NK-92 (cell line): ENCODE results near the gene MAP3K14.

Source experiments
- DNase-seq: peaks from one replicate; lab custom pipeline; 2025; ENCODE audit not compliant: unreplicated experiment; lab: John Stamatoyannopoulos, UW

MAP3K14 gene

GRCh38 chr17:45225051-45225700 is 91.6 kb downstream of the MAP3K14 start:
- no peak for DNase-seq

DNA sequence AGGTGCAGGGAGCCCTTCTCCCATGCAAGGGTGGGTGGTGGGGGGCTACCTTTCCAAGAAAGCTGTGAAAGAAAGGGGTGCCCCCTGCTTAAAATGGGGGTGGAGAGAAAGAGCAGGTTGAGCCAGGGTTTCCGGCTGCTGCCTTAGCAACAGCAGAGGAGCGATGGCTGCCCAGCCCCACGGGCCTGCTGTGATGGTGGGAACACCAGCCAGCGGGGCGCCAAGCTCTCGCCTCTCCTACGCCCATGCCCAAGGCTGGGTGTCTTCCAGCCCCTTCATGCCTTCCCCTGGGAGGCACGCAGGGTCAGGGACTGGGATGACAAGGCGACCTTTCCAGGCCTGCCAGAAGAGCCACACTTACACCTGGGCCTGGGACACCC is 92.2 kb downstream of the MAP3K14 start:
- no peak for DNase-seq

DNA sequence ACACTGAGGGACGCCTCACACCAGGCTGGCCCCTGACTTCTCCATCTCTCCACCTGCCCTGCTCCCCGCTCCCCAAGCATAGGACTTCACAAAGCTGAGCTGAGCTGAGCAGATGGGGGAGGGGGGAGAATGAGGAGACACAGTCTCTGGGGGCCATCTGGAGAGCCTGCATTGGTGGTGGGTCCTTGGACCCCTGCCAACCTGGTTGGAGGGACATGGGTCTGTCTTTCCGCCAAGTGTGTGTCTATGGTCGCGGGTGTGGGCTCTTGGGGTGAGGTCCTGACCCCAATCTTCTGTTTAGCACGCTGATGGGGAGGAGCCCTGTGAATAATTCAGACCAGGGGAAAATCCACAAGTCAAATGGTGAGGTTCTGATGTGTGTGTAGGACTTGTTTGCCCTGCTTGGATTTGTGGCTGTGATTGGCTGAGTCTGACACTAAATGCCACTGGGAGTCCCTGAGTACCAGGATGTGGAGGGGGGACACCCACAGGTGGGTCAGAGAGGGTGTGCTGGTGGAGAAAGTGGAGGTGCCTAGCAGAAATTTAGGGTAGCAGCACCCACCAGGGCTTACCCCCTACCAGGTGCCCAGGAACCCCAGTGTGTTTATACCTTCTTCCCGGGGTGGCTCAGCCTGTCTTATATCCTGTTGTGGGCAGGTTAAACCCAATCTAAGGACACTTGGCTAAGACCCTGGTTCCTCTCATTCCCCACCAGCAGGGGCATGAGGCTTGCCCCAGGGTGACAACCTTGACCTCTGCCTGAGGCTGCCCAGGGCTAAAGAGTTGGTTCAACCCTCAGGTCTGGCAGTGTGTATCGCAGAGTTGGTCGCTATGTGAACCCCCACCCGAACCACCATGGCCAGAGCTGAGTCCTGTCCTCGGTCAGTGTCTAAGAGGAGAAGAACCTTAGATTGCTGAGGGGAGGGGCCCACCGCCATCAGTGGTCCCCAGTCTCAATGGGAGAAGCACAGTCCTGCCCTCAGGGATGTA is 93.0 kb downstream of the MAP3K14 start:
- DNase-seq, result no peak

- no peak for DNase-seq
These were observed 93.8 kb downstream of the MAP3K14 start for GRCh38 chr17:45222996-45223538.

DNA sequence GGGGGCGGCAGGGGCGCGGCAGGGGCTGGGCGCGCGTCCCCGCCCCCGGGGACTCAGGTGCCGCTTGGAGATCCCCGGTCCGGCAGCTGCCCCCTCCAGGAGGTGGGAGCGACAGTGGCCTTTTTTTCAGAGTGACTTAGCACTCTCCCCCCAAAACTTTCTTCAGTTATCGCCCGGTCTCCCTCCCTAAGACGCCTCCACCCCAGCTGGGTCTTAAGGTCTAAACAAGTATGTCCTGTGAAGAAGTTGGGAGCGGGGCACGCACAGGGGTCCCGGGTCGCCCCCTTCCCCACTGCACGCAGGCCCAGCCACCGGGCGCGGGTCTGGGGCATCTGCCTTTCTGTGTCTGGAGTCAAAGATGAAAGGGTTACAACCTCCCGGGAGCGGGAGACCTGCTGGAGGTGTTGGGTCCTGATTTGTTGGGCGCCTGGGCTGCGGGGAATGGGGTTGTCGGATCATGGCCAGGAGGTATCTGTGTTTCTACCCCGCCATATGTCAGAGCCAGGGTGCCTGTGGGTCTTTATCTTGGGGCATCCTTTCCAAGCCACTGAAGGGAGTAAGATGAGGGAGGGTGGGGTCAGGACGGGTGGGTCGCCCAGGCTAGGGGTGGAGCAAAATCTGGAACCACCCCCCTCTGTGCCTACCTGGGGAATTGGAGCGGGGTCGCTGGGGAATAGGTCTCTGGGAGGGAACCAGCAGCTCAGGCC is 94.4 kb downstream of the MAP3K14 start:
- DNase-seq, result no peak

DNA sequence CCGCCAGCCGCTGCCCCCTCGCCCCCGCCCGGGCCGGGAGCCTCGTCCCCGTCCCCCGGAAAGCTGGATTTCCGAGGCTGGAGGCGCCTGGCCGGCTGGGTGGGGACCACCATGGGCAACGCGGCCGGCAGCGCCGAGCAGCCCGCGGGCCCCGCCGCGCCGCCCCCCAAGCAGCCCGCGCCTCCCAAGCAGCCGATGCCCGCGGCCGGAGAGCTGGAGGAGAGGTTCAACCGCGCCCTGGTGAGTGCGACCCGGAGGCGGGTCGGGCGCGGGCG is 94.9 kb downstream of the MAP3K14 start:
- no peak for DNase-seq

GRCh38 chr17:45221081-45222013 is 95.5 kb downstream of the MAP3K14 start, which contains the start of gene FMNL1:
FMNL1 (plus strand) TSS chr17:45221885; CDS start chr17:45222125, 240 bp downstream.
- DNase-seq, result no peak

- DNase-seq, result no peak
These were observed 96.7 kb downstream of the MAP3K14 start for GRCh38 chr17:45220079-45220478.

DNA sequence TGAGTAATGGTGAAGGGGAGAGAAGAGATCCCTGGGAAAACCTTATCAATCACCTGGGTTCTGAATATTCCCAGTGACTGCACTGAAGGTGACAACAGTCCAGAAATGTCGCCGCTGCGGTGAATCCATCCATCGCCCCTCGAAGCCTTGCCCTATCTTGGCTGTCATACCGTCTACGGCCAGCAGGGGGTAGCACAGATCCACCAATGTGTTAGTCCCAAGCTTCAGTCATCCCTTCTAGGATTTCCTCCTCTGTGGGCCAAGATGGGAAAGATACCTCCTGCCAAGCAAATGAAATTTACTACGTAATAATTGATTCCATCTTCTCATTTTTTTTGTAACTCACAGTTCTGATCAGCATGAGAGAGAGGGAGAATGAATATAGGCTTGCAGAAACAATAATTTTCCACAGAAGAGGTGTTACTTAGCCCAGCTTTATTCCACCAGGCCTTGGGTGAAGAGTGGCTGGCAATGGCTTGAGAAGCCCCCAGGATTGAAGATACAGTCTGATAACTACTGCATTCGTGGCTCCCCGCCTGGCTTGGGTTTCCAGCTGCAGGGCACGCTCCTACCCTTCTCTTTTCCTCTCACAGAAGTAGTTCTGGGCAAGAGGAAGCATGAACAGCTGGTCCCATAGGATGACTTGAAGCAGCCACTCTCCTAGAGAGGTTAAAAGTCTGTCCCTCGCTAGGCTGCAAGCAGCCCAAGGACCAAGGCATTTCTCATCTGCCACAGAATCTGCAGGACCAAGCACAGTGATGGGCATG is 97.7 kb downstream of the MAP3K14 start:
- DNase-seq, result no peak
